Caco-2 (cell line): ENCODE data around the gene POLDIP2. TPM values are rescaled to one million over a fixed set of nuclear protein-coding genes. Genes with fewer than 3 reads are reported as not detected.

Experiments
- BruUV-seq: library from RNA; stranded (reverse); fragments of 400-500 nt; replicated peaks from 2 replicates; lab custom pipeline; 2021; lab: Mats Ljungman, UMichigan
- CTCF ChIA-PET: fragments of 300-600 bp; sonication (Branson Sonifier 250); formaldehyde crosslinking; loops from one replicate; lab custom pipeline; 2022; ENCODE audit warnings: antibody characterized with exemption; lab: Charles Lee
- POLR2A ChIA-PET: fragments of 300-600 bp; sonication (Branson Sonifier 250); formaldehyde crosslinking; loops from one replicate; lab custom pipeline; 2022; ENCODE audit warnings: antibody characterized with exemption; lab: Charles Lee
- DNase-seq, 2 experiments: peaks; one replicate each; pipeline versions ENCODE4 v3.0.0 to v3.0.0-alpha.2; 2020 to 2022
- H3K27me3 ChIP-seq: replicated peaks from 2 replicates; pipeline ENCODE4 v1.6.0; 2011; ENCODE audit warnings: low read length; ENCODE audit not compliant: control insufficient read depth, insufficient read depth
- H3K36me3 ChIP-seq: 2 replicates; pipeline ENCODE4 v1.5.1; 2011; ENCODE audit warnings: low read length; ENCODE audit not compliant: control insufficient read depth, insufficient read depth
- H3K4me1 ChIP-seq: fragments of 250-450 bp; sonication (Bioruptor Pico); 2 replicates; pipeline ENCODE4 v1.5.1; 2020; ENCODE audit warnings: mild to moderate bottlenecking
- H3K4me3 ChIP-seq: 2 replicates; pipeline ENCODE4 v1.5.1; 2011; ENCODE audit warnings: low read depth, mild to moderate bottlenecking, control low read depth, low read length
- H3K9me3 ChIP-seq: fragments of 250-450 bp; sonication (Bioruptor Pico); 2 replicates; pipeline ENCODE4 v1.5.1; 2020; ENCODE audit warnings: mild to moderate bottlenecking, moderate library complexity
- H3K27ac Mint-ChIP-seq: one replicate; pipeline ENCODE4 v1.8.0; 2022; ENCODE audit warnings: mixed read lengths; ENCODE audit not compliant: unreplicated experiment
- H3K27me3 Mint-ChIP-seq: one replicate; pipeline ENCODE4 v1.8.0; 2022; ENCODE audit warnings: mixed read lengths; ENCODE audit not compliant: insufficient read depth, unreplicated experiment
- H3K36me3 Mint-ChIP-seq: one replicate; pipeline ENCODE4 v1.8.0; 2022; ENCODE audit warnings: mild to moderate bottlenecking, mixed read lengths; ENCODE audit not compliant: insufficient read depth, unreplicated experiment
- H3K4me1 Mint-ChIP-seq: one replicate; pipeline ENCODE4 v1.8.0; 2022; ENCODE audit warnings: low read depth, mixed read lengths; ENCODE audit not compliant: unreplicated experiment
- H3K4me3 Mint-ChIP-seq: one replicate; pipeline ENCODE4 v1.8.0; 2022; ENCODE audit warnings: mild to moderate bottlenecking, moderate library complexity, mixed read lengths; ENCODE audit not compliant: unreplicated experiment
- H3K9me3 Mint-ChIP-seq: one replicate; pipeline ENCODE4 v1.8.0; 2022; ENCODE audit warnings: mixed read lengths; ENCODE audit not compliant: unreplicated experiment
- intact Hi-C: fragments of 100-400 bp; cut with micrococcal nuclease; formaldehyde crosslinking; loops from one replicate; pipeline ENCODE4 v1.10.0; 2022; ENCODE audit not compliant: unreplicated experiment
- total RNA-seq: library from RNA; stranded (reverse); gene quantifications from 2 replicates; pipeline ENCODE4 v1.2.3, GENCODE V29; 2022
- TF ChIP-seq, protein P1 (sequence below), 2 experiments: fragments of 200-600 bp in 1 of 2; IDR thresholded peaks; 1 replicate in 1 of 2; 2 replicates in 1 of 2; pipeline versions ENCODE4 v1.5.1 to v1.8.0; 2011 to 2022; ENCODE audit warnings: antibody characterized with exemption in 1 of 2, control low read depth in 1 of 2, inconsistent platforms in 1 of 2, low read depth in 1 of 2, low read length in 1 of 2, mild to moderate bottlenecking in 1 of 2, moderate library complexity in 1 of 2; ENCODE audit not compliant: insufficient read depth in 1 of 2, severe bottlenecking in 1 of 2, unreplicated experiment in 1 of 2

Gene POLDIP2
- total RNA-seq, 1 experiment from 2014 or later, result 257 TPM

- intact Hi-C loops, result loop anchor here (1.0 to 2.0 kb wide), 4 partner anchors 10 to 48 kb away; partner anchors contain the start of genes IFT20, SLC46A1 and TNFAIP1
- no peaks in the 10 kb centered on the region for H3K27me3 ChIP-seq
- Mint-ChIP-seq H3K27ac (peak overlapping the region; percentile 96), H3K27me3 (no peaks in the 10 kb centered on the region), H3K4me1 (peaks cover 22% of the 10 kb centered on the region), H3K9me3 (no peaks in the 10 kb centered on the region), H3K36me3 (peaks cover 81% of the 10 kb centered on the region), H3K4me3 (peak overlapping the region; percentile 90)
- peak overlapping the region; percentile 78 for H3K4me3 ChIP-seq
- H3K36me3 ChIP-seq, result peaks cover 22% of the 10 kb centered on the region; the same call in 1 of the 2 replicates
- H3K9me3 ChIP-seq, result no peaks in the 10 kb centered on the region
- ChIA-PET POLR2A (interaction anchor here (0.6 to 3.5 kb wide), 24 partner anchors 9 to 317 kb away, joined by 3 to 139 read pairs (median 6); partner anchors contain the start of genes IFT20, SARM1, SLC46A1 and TNFAIP1), CTCF (interaction anchor here (0.6 to 3.2 kb wide), 14 partner anchors 10 to 129 kb away, joined by 3 to 45 read pairs (median 4); partner anchors contain the start of genes IFT20, SARM1, TNFAIP1 and VTN)
- no peak for DNase-seq
- TSS peak; percentile 69 for BruUV-seq
- TF ChIP-seq, protein P1, sequence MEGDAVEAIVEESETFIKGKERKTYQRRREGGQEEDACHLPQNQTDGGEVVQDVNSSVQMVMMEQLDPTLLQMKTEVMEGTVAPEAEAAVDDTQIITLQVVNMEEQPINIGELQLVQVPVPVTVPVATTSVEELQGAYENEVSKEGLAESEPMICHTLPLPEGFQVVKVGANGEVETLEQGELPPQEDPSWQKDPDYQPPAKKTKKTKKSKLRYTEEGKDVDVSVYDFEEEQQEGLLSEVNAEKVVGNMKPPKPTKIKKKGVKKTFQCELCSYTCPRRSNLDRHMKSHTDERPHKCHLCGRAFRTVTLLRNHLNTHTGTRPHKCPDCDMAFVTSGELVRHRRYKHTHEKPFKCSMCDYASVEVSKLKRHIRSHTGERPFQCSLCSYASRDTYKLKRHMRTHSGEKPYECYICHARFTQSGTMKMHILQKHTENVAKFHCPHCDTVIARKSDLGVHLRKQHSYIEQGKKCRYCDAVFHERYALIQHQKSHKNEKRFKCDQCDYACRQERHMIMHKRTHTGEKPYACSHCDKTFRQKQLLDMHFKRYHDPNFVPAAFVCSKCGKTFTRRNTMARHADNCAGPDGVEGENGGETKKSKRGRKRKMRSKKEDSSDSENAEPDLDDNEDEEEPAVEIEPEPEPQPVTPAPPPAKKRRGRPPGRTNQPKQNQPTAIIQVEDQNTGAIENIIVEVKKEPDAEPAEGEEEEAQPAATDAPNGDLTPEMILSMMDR (IDR thresholded peaks at IDR 0.05; ENCODE audit: insufficient read depth in 1 of 2, low read depth in 1 of 2, low read length in 1 of 2, severe bottlenecking in 1 of 2, unreplicated experiment in 1 of 2), result no peak
- H3K4me1 ChIP-seq, result peaks cover 15% of the 10 kb centered on the region
Measured at GRCh38 chr17:28357901-28358197, 522 bp upstream of the POLDIP2 start.

DNA sequence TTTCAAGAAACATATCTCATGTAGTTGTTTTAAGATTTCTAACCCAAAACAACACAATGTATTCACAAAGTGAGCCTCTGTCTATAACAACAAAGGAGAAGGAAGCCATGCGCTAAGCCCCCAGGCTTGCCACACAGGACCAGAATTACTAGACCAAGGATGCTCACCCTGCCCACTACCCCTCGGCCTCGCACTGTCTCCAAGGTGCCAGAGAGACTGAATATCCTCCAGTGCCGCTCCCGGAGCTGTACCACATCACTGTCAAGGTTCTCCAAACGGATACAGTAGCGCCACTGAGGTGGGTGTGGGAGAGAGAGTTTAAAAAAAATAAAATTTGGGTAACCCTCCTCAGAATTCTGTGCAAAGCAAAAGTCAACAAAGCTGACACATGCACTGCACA lies 7.1 kb downstream of the POLDIP2 start:
- ChIA-PET POLR2A (interaction anchor here (2.8 kb wide), 1 partner anchor 14 kb away, joined by 8 read pairs; the partner anchor contains the start of gene TNFAIP1), CTCF (no interaction called here)
- BruUV-seq, result no TSS peak
- Mint-ChIP-seq H3K27me3 (no peaks in the 10 kb centered on the region), H3K27ac (peak overlapping the region; percentile 10), H3K9me3 (no peaks in the 10 kb centered on the region), H3K4me1 (peaks cover 8% of the 10 kb centered on the region), H3K36me3 (peaks cover 100% of the 10 kb centered on the region), H3K4me3 (no peak overlapping the region)
- peaks cover 35% of the 10 kb centered on the region for H3K36me3 ChIP-seq
- peaks cover 22% of the 10 kb centered on the region for H3K4me1 ChIP-seq
- H3K4me3 ChIP-seq, result no peak overlapping the region
- no peak for DNase-seq
- intact Hi-C loops, result no loop called here
- no peaks in the 10 kb centered on the region for H3K9me3 ChIP-seq
- TF ChIP-seq, protein P1 (IDR thresholded peaks at IDR 0.05; ENCODE audit: insufficient read depth in 1 of 2, low read depth in 1 of 2, low read length in 1 of 2, severe bottlenecking in 1 of 2, unreplicated experiment in 1 of 2), result no peak
- no peaks in the 10 kb centered on the region for H3K27me3 ChIP-seq

DNA sequence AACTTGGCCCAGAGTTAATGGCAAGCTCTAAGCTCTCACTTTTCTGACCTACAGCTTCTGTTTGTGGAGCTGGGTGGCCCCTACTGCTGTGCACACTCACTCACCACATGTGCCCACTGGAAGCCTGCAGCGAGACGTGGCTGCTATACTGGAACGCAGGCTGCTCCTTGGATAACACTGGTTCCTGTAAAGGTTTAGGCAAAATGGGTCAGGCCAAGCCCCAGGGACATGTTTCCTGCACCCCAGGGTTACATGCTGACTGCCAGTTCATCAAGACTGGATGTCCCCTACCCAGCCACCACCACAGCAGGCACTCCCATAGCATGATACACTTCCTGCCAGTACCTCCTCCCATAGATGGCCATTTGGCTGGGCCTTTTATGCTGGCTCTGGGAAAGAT lies 8.3 kb downstream of the POLDIP2 start:
- intact Hi-C loops, result no loop called here
- Mint-ChIP-seq H3K27me3 (no peaks in the 10 kb centered on the region), H3K36me3 (peaks cover 100% of the 10 kb centered on the region), H3K4me3 (no peak overlapping the region), H3K9me3 (no peaks in the 10 kb centered on the region), H3K4me1 (peaks cover 8% of the 10 kb centered on the region), H3K27ac (no peak overlapping the region)
- POLR2A ChIA-PET, result interaction anchor here (1.0 to 2.2 kb wide), 2 partner anchors 8 to 13 kb away, joined by 3 to 7 read pairs; partner anchors contain the start of genes POLDIP2 and TNFAIP1
- Histone ChIP-seq H3K4me1 (peaks cover 22% of the 10 kb centered on the region), H3K9me3 (no peaks in the 10 kb centered on the region), H3K36me3 (peaks cover 33% of the 10 kb centered on the region), H3K4me3 (no peak overlapping the region), H3K27me3 (no peaks in the 10 kb centered on the region)
- no peak for DNase-seq
- CTCF ChIA-PET, result interaction anchor here (1.0 kb wide), 1 partner anchor 13 kb away, joined by 3 read pairs; the partner anchor contains the start of genes IFT20 and TNFAIP1
- BruUV-seq, result no TSS peak
- TF ChIP-seq, protein P1 (IDR thresholded peaks at IDR 0.05; ENCODE audit: insufficient read depth in 1 of 2, low read depth in 1 of 2, low read length in 1 of 2, severe bottlenecking in 1 of 2, unreplicated experiment in 1 of 2), result no peak
